ENCODE measurements around the gene CUX1.
A peak's percentile ranks its signal among the peaks of the same experiment; 100 is the strongest.

The CUX1 gene

DNA sequence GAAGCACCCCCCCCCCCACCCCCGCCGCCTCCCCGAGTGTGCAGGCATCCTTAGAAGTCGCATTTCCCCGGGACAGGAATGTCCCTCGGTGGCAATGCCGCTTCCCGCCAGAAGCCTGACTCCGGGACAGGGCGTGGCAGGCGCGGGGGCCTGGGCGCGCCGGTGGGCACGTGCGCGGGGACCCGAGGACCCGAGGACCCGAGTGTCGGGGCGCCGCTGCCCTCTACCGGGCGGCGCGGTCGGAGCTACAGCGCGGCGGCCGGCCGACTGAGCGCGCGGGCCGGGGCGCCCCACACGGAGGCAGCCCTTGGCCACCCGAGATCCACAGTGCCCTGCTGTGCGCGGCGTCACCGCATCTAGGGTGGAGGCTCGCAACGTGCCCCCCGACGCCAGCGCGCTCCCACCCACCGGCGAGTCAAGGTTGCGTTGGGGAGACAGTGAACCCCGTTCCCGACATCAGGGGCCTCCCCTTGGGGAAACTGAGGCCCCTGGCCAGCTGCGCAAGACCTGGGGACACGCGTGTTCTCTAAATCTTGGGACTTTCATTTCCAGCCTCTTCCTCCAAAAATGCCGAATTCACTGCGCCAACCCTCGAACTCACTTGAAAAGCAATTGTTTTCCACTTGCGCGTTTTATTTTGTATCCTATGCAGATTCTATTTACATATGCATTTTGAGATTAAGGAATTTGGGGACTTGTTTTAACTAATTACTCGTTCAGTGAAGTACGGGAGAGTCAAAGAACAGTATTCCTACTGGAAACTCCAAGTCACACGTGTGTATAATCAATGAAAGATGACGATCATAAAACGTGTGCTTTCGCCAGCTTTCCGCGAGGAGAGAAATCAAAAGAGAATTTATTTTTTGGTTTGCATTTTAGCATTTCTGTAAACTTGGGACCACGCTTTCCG, 3.1 kb upstream of the CUX1 start (continued):
- TF ChIP-seq ZNF558 (tag by site-specific recombination; IDR thresholded peaks at IDR 0.05) (no peak), ZNF501 (tag by site-specific recombination; IDR thresholded peaks at IDR 0.05) (no peak), ZNF704 (tag by site-specific recombination; IDR thresholded peaks at IDR 0.05) (no peak), ZNF571 (tag by site-specific recombination; IDR thresholded peaks at IDR 0.05) (no peak), ZNF121 (tag by site-specific recombination; IDR thresholded peaks at IDR 0.05) (no peak), TCF7L2 (IDR thresholded peaks at IDR 0.05; ENCODE audit: borderline replicate concordance, low read depth, low read length) (no peak), ZNF837 (tag by site-specific recombination; IDR thresholded peaks at IDR 0.05) (no peak), ZNF707 (tag by site-specific recombination; IDR thresholded peaks at IDR 0.05) (no peak), ZNF350 (tag by site-specific recombination; IDR thresholded peaks at IDR 0.05) (no peak), GLIS1 (tag by site-specific recombination; IDR thresholded peaks at IDR 0.05) (peak; percentile 64; the same call in 1 of the 2 replicates), ZBTB20 (tag by site-specific recombination; IDR thresholded peaks at IDR 0.05) (peak; percentile 27; the same call in 1 of the 2 replicates), INSM2 (tag by site-specific recombination; IDR thresholded peaks at IDR 0.05) (no peak), HOXD13 (CRISPR knock-in tag; IDR thresholded peaks at IDR 0.05; ENCODE audit: borderline replicate concordance) (no peak), ZBTB7A (tag by site-specific recombination; IDR thresholded peaks at IDR 0.05; ENCODE audit: low read depth) (no peak), ZNF433 (tag by site-specific recombination; IDR thresholded peaks at IDR 0.05; ENCODE audit: low read depth) (no peak), ZIC2 (tag by site-specific recombination; IDR thresholded peaks at IDR 0.05) (peak; percentile 72), KLF1 (tag by site-specific recombination; IDR thresholded peaks at IDR 0.05) (no peak), TRIM28 (IDR thresholded peaks at IDR 0.05; ENCODE audit: borderline replicate concordance, low read length) (no peak), ZNF791 (tag by site-specific recombination; IDR thresholded peaks at IDR 0.05) (no peak), ZNF266 (tag by site-specific recombination; IDR thresholded peaks at IDR 0.05; ENCODE audit: low read depth) (no peak), ZNF157 (tag by site-specific recombination; IDR thresholded peaks at IDR 0.05) (no peak), OVOL3 (tag by site-specific recombination; IDR thresholded peaks at IDR 0.05) (no peak), ZNF623 (tag by site-specific recombination; IDR thresholded peaks at IDR 0.05) (no peak), ZNF830 (tag by site-specific recombination; IDR thresholded peaks at IDR 0.05; ENCODE audit: low read depth) (no peak), ZNF211 (tag by site-specific recombination; IDR thresholded peaks at IDR 0.05; ENCODE audit: low read depth) (no peak), ZBTB26 (tag by site-specific recombination; optimal IDR thresholded peaks at IDR 0.05) (peak; percentile 65)
- TF ChIP-seq, protein P1, sequence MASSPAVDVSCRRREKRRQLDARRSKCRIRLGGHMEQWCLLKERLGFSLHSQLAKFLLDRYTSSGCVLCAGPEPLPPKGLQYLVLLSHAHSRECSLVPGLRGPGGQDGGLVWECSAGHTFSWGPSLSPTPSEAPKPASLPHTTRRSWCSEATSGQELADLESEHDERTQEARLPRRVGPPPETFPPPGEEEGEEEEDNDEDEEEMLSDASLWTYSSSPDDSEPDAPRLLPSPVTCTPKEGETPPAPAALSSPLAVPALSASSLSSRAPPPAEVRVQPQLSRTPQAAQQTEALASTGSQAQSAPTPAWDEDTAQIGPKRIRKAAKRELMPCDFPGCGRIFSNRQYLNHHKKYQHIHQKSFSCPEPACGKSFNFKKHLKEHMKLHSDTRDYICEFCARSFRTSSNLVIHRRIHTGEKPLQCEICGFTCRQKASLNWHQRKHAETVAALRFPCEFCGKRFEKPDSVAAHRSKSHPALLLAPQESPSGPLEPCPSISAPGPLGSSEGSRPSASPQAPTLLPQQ (tag by site-specific recombination; IDR thresholded peaks at IDR 0.05) = peak; percentile 13; the same call in 1 of the 2 replicates
- TF ChIP-seq, protein P2, sequence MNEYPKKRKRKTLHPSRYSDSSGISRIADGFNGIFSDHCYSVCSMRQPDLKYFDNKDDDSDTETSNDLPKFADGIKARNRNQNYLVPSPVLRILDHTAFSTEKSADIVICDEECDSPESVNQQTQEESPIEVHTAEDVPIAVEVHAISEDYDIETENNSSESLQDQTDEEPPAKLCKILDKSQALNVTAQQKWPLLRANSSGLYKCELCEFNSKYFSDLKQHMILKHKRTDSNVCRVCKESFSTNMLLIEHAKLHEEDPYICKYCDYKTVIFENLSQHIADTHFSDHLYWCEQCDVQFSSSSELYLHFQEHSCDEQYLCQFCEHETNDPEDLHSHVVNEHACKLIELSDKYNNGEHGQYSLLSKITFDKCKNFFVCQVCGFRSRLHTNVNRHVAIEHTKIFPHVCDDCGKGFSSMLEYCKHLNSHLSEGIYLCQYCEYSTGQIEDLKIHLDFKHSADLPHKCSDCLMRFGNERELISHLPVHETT (tag by site-specific recombination; IDR thresholded peaks at IDR 0.05) = peak; percentile 64; the same call in 1 of the 2 replicates
- TF ChIP-seq, protein P3, sequence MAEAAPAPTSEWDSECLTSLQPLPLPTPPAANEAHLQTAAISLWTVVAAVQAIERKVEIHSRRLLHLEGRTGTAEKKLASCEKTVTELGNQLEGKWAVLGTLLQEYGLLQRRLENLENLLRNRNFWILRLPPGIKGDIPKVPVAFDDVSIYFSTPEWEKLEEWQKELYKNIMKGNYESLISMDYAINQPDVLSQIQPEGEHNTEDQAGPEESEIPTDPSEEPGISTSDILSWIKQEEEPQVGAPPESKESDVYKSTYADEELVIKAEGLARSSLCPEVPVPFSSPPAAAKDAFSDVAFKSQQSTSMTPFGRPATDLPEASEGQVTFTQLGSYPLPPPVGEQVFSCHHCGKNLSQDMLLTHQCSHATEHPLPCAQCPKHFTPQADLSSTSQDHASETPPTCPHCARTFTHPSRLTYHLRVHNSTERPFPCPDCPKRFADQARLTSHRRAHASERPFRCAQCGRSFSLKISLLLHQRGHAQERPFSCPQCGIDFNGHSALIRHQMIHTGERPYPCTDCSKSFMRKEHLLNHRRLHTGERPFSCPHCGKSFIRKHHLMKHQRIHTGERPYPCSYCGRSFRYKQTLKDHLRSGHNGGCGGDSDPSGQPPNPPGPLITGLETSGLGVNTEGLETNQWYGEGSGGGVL (tag by site-specific recombination; IDR thresholded peaks at IDR 0.05) = no peak
- TF ChIP-seq, protein P4, sequence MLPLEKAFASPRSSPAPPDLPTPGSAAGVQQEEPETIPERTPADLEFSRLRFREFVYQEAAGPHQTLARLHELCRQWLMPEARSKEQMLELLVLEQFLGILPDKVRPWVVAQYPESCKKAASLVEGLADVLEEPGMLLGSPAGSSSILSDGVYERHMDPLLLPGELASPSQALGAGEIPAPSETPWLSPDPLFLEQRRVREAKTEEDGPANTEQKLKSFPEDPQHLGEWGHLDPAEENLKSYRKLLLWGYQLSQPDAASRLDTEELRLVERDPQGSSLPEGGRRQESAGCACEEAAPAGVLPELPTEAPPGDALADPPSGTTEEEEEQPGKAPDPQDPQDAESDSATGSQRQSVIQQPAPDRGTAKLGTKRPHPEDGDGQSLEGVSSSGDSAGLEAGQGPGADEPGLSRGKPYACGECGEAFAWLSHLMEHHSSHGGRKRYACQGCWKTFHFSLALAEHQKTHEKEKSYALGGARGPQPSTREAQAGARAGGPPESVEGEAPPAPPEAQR (tag by site-specific recombination; IDR thresholded peaks at IDR 0.05) = no peak
